BJ (cell line): ENCODE data around the gene C6orf89. TPM values are rescaled to one million over a fixed set of nuclear protein-coding genes. Genes with fewer than 3 reads are reported as not detected.

Experiments used
- CTCF ChIA-PET: fragments of 350-600 bp; formaldehyde crosslinking; extraction: SDS; loops from one replicate; lab custom pipeline; 2021; ENCODE audit warnings: antibody characterized with exemption, inconsistent platforms; lab: Yijun Ruan, JAX
- POLR2A ChIA-PET: fragments of 300-600 bp; sonication (Branson Sonifier 250); formaldehyde crosslinking; extraction: SDS; loops from one replicate; lab custom pipeline; 2021; ENCODE audit warnings: antibody characterized with exemption; lab: Charles Lee
- DNase-seq: peaks from one replicate; pipeline ENCODE4 v3.0.0-alpha.2; 2011; ENCODE audit warnings: low read depth
- H3K27me3 ChIP-seq: 2 replicates; pipeline ENCODE4 v1.6.0; 2011; ENCODE audit warnings: low read length; ENCODE audit not compliant: control insufficient read depth, insufficient read depth
- H3K36me3 ChIP-seq: 2 replicates; pipeline ENCODE4 v1.5.1; 2011; ENCODE audit warnings: low read length; ENCODE audit not compliant: control insufficient read depth, insufficient read depth
- H3K4me3 ChIP-seq: 2 replicates; pipeline ENCODE4 v1.5.1; 2011; ENCODE audit warnings: low read depth, mild to moderate bottlenecking, control low read depth, low read length
- CTCF ChIP-seq: IDR thresholded peaks from 2 replicates; pipeline ENCODE4 v1.5.1; 2011; ENCODE audit warnings: low read depth, mild to moderate bottlenecking, control low read depth, inconsistent platforms, low read length, moderate library complexity; ENCODE audit not compliant: insufficient read depth
- polyA plus RNA-seq: library from polyadenylated mRNA; depleted of rRNA; stranded (reverse); fragments of >200 nt; gene quantifications from 2 replicates; pipeline ENCODE4 v1.2.3, GENCODE V29; 2011

Gene C6orf89
- polyA plus RNA-seq, 1 experiment, result 66.0 TPM

- ChIA-PET POLR2A (no interaction called here), CTCF (interaction anchor here (0.9 to 5.3 kb wide), 2 partner anchors 11 to 99 kb away, joined by 3 to 19 read pairs; no protein-coding TSS in a partner anchor)
- Histone ChIP-seq H3K4me3 (no peak overlapping the region), H3K27me3 (no peaks in the 10 kb centered on the region), H3K36me3 (peaks cover 5% of the 10 kb centered on the region)
- no peak for TF ChIP-seq CTCF
- DNase-seq, result no peak
Observed at GRCh38 chr6:36920049-36920448, 34.3 kb downstream of the C6orf89 start.

GRCh38 chr6:36920546-36920945, 34.8 kb downstream of the C6orf89 start:
- POLR2A ChIA-PET, result no interaction called here
- CTCF ChIA-PET, result interaction anchor here (5.3 kb wide), 1 partner anchor 98 kb away, joined by 19 read pairs; no protein-coding TSS in a partner anchor

GRCh38 chr6:36924131-36924530, 38.4 kb downstream of the C6orf89 start:
- no peak for TF ChIP-seq CTCF
- no peak for DNase-seq
- CTCF ChIA-PET, result interaction anchor here (1.2 to 1.3 kb wide), 2 partner anchors 16 to 55 kb away, joined by 3 to 4 read pairs; no protein-coding TSS in a partner anchor
- no peaks in the 10 kb centered on the region for H3K27me3 ChIP-seq
- H3K4me3 ChIP-seq, result no peak overlapping the region
- H3K36me3 ChIP-seq, result peaks cover 2% of the 10 kb centered on the region
- POLR2A ChIA-PET, result no interaction called here

More at GRCh38 chr6:36920546-36920945, 34.8 kb downstream of the C6orf89 start:
- no peak for TF ChIP-seq CTCF
- no peak overlapping the region for H3K4me3 ChIP-seq
- no peaks in the 10 kb centered on the region for H3K27me3 ChIP-seq
- H3K36me3 ChIP-seq, result peaks cover 3% of the 10 kb centered on the region; the same call in 1 of the 2 replicates
- DNase-seq, result no peak

- Histone ChIP-seq H3K4me3 (no peak overlapping the region), H3K36me3 (peaks cover 2% of the 10 kb centered on the region), H3K27me3 (no peaks in the 10 kb centered on the region)
- POLR2A ChIA-PET, result no interaction called here
- no peak for DNase-seq
- TF ChIP-seq CTCF, result no peak
- CTCF ChIA-PET, result interaction anchor here (1.2 to 1.3 kb wide), 2 partner anchors 15 to 54 kb away, joined by 3 to 4 read pairs; no protein-coding TSS in a partner anchor
Observed at GRCh38 chr6:36924778-36925374, 39.1 kb downstream of the C6orf89 start.

- H3K36me3 ChIP-seq, result peaks cover 2% of the 10 kb centered on the region
- DNase-seq, result no peak
- no peaks in the 10 kb centered on the region for H3K27me3 ChIP-seq
- ChIA-PET CTCF (interaction anchor here (0.7 to 1.1 kb wide), 2 partner anchors 53 to 73 kb away, joined by 3 read pairs; no protein-coding TSS in a partner anchor), POLR2A (no interaction called here)
- no peak overlapping the region for H3K4me3 ChIP-seq
- TF ChIP-seq CTCF, result no peak
Observed at GRCh38 chr6:36925809-36926208, 40.1 kb downstream of the C6orf89 start.
